ENCODE measurements around the gene NCOA3. TPM values are rescaled to one million over a fixed set of nuclear protein-coding genes. Genes with fewer than 3 reads are reported as not detected.
A peak's percentile ranks its signal among the peaks of the same experiment; 100 is the strongest.

Gene NCOA3
- total and polyA plus RNA-seq, 2 of the 8 experiments (the other 6 are each of a cell fraction or from before 2014, with no cell fraction given): 7.9 to 24.7 TPM

DNA sequence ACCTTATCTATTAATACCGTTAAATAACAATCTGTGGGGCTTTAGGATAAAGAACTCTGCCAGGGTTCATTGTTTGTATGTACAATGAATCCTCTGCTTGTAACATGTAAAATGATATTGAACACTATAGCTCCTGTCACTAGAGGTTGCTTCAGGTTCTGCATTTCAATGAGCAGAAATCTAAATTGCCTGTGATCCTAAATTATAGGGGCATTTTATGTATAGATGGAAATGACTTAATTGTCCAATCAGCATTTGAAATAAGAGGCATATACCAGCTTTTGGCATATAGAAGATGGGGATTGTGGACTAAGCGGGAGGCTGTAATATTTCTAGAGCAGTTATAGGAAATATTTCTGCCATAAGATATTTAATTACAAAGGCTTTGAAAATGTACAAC, 2.0 kb downstream of the NCOA3 start:
- H3K4me2 ChIP-seq (ENCODE audit: insufficient read depth in 1 of 2, low read depth in 2 of 2, low read length in 2 of 2): peak overlapping the region; percentile 77 to 79; a peak in 3 of 4 replicates
- no peak overlapping the region for H3K4ac ChIP-seq (replicated peaks; ENCODE audit: insufficient read length, low read depth, low read length)
- H4K20me1 ChIP-seq (replicated peaks in 1 of 2; ENCODE audit: control insufficient read depth in 1 of 2, insufficient read depth in 2 of 2, low read length in 2 of 2): peaks cover 0 to 2% of the 10 kb centered on the region in 2 experiments
- no peak overlapping the region for H4K8ac ChIP-seq (ENCODE audit: extremely low read depth, insufficient read depth, low read length)
- H4K5ac ChIP-seq (ENCODE audit: insufficient read length, low read depth, low read length): no peak overlapping the region
- FAIRE-seq (no peak), DNase-seq (ENCODE audit: low read depth in 1 of 2, low spot score in 2 of 2) (no peak)
- H3K23me2 ChIP-seq (ENCODE audit: low read depth, low read length): peaks cover 4% of the 10 kb centered on the region; the same call in 1 of the 2 replicates
- H2BK20ac ChIP-seq (ENCODE audit: low read length): no peak overlapping the region
- H3K9ac ChIP-seq (replicated peaks in 1 of 4; ENCODE audit: extremely low read depth in 1 of 4, low read depth in 3 of 4, low read length in 3 of 4): no peak overlapping the region
- H3K14ac ChIP-seq (ENCODE audit: insufficient read length): no peak overlapping the region
- no peaks in the 10 kb centered on the region for H3K36me3 ChIP-seq (ENCODE audit: control insufficient read depth in 2 of 4, insufficient read depth in 4 of 4, low read length in 3 of 4)
- no peak overlapping the region for H4K91ac ChIP-seq (replicated peaks; ENCODE audit: insufficient read length, low read length)
- no peak overlapping the region for H2BK15ac ChIP-seq (ENCODE audit: low read length)
- H2AK5ac ChIP-seq (ENCODE audit: low read depth, low read length): no peak overlapping the region
- H2BK12ac ChIP-seq (ENCODE audit: low read depth, low read length): no peak overlapping the region
- H3K4me3 ChIP-seq (ENCODE audit: extremely low read depth in 1 of 4, insufficient read depth in 2 of 4, low read depth in 3 of 4, low read length in 4 of 4): peak overlapping the region in 3 of 4 experiments; percentile 74 to 89 (median 86); a peak in 2 of 8 replicates
- H3K79me2 ChIP-seq (ENCODE audit: control insufficient read depth in 1 of 2, insufficient read depth in 2 of 2, low read length in 2 of 2): peaks cover 0 to 62% of the 10 kb centered on the region in 2 experiments; a peak in 2 of 4 replicates
- no peaks in the 10 kb centered on the region for H3K27me3 ChIP-seq (replicated peaks in 1 of 4; ENCODE audit: control insufficient read depth in 3 of 4, extremely low read depth in 1 of 4, insufficient read depth in 3 of 4, low read length in 3 of 4)
- H3K9me3 ChIP-seq (ENCODE audit: insufficient read depth in 2 of 2, low read depth in 1 of 2, low read length in 1 of 2): no peaks in the 10 kb centered on the region
- WGBS, 2 experiments (ENCODE audit: extremely low coverage in 1 of 2, insufficient coverage in 1 of 2, insufficient read length in 1 of 2, insufficient replicate concordance in 2 of 2, low coverage in 1 of 2, low lambda C conversion rate in 2 of 2, missing lambda C conversion rate in 1 of 2): 81% methylated on average over 2 of the region's 2 CpGs; no CpG with 5 or more reads in 1 of the 2 experiments
- no peaks in the 10 kb centered on the region; the same call in 1 of the 2 replicates for H3K79me1 ChIP-seq (ENCODE audit: low read depth, low read length)
- H3K56ac ChIP-seq (replicated peaks; ENCODE audit: insufficient read length, low read depth, low read length): no peak overlapping the region
- no peak overlapping the region for H3K23ac ChIP-seq (ENCODE audit: insufficient read length)
- ChIA-PET CTCF (ENCODE audit: partially characterized antibody) (interaction anchor here (0.7 to 3.2 kb wide), 6 partner anchors 8 to 230 kb away, joined by 3 to 16 read pairs (median 4); no protein-coding TSS in a partner anchor), POLR2A (ENCODE audit: partially characterized antibody) (interaction anchor here (1.6 to 5.0 kb wide), 3 partner anchors 11 to 310 kb away, joined by 6 to 32 read pairs (median 15); no protein-coding TSS in a partner anchor)
- TF ChIP-seq HDAC2 (IDR thresholded peaks at IDR 0.05; ENCODE audit: borderline replicate concordance in 1 of 2, low read depth in 2 of 2, low read length in 2 of 2): no peak
- TF ChIP-seq SP2 (IDR thresholded peaks at IDR 0.05; ENCODE audit: low read length): no peak
- no peak for TF ChIP-seq CEBPB (IDR thresholded peaks at IDR 0.05; ENCODE audit: low read depth, low read length)
- TF ChIP-seq CTBP2 (IDR thresholded peaks at IDR 0.05; ENCODE audit: borderline replicate concordance, insufficient read depth, insufficient read length, low read length): no peak
- no peak overlapping the region for H2BK120ac ChIP-seq (replicated peaks; ENCODE audit: low read depth, low read length)
- H3K4me1 ChIP-seq (replicated peaks in 1 of 4; ENCODE audit: control insufficient read depth in 3 of 4, insufficient read depth in 4 of 4, low read length in 3 of 4): peaks cover 0 to 9% (median 4%) of the 10 kb centered on the region in 4 experiments; a peak in 4 of 7 replicates
- H2AFZ ChIP-seq (ENCODE audit: low read length): no peak overlapping the region
- H2BK5ac ChIP-seq (ENCODE audit: low read depth, low read length): no peak overlapping the region
- H3K27ac ChIP-seq (ENCODE audit: low read depth, low read length): no peak overlapping the region
- no peak overlapping the region for H3K18ac ChIP-seq (ENCODE audit: extremely low read depth, low read length)
